ENCODE data around the gene KCNH1. TPM values are rescaled to one million over a fixed set of nuclear protein-coding genes. Genes with fewer than 3 reads are reported as not detected.

KCNH1 gene
- total RNA-seq, 1 donor from 2014 or later, result 15.5 TPM

DNA sequence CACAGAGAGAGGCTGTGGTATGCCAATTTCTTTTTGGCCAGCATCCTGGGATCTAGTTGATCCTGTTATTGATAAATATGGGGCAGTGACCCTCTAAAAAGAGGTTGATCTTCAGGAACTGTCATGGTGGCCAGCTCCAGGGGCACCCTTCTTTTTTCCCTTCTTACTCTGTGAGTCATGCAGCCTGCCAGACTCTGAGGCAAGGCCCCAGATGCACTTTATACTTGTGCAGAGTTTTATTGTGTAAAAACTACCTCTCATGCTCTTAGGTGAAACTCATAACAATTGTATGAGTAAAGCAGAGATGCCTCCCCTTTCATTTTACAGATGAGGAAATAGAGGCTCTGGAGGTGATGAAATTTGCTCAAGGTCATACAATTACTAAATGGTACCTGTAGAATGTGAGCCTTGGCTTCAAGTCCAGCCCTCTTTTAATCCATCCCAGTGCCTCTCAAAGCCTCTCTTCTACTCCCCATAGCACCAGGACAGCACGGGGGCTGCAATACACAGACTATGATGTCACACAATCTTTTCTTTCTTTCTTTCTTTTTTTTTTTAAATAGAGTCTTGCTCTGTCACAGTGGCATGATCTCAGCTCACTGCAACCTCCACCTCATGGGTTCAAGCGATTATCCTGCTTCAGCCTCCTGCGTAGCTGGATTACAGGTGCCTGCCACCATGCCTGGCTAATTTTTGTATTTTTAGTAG, 387.8 kb downstream of the KCNH1 start:
- no peak overlapping the region for H3K27ac ChIP-seq (ENCODE audit: low read depth, low read length)
- no peaks in the 10 kb centered on the region for H3K4me1 ChIP-seq (ENCODE audit: insufficient read depth, low read length)
- H3K9me3 ChIP-seq (ENCODE audit: insufficient read depth, low read depth, low read length), result no peaks in the 10 kb centered on the region
- TF ChIP-seq EZH2 (IDR thresholded peaks at IDR 0.05; ENCODE audit: insufficient read depth, low read length), result no peak
- no peak overlapping the region for H3K4me2 ChIP-seq (ENCODE audit: low read length)
- no peak overlapping the region for H2AFZ ChIP-seq (ENCODE audit: low read depth, low read length)
- no peaks in the 10 kb centered on the region for H4K20me1 ChIP-seq (ENCODE audit: insufficient read depth, low read length)
- H3K36me3 ChIP-seq (ENCODE audit: insufficient read depth, low read length), result no peaks in the 10 kb centered on the region
- H3K4me1 Mint-ChIP-seq (ENCODE audit: low read depth, unreplicated experiment), result peaks cover 6% of the 10 kb centered on the region
- H3K9me3 Mint-ChIP-seq (ENCODE audit: unreplicated experiment), result peaks cover 5% of the 10 kb centered on the region
- no peak overlapping the region for H3K4me3 Mint-ChIP-seq (ENCODE audit: unreplicated experiment)
- FAIRE-seq, result no peak
- DNase-seq (ENCODE audit: low read depth), result no peak
- H3K27me3 Mint-ChIP-seq (ENCODE audit: low read depth, unreplicated experiment), result peaks cover 10% of the 10 kb centered on the region
- no peak overlapping the region for H3K9ac ChIP-seq (ENCODE audit: low read length)
- H3K36me3 Mint-ChIP-seq (ENCODE audit: low read depth, unreplicated experiment), result no peaks in the 10 kb centered on the region
- no peaks in the 10 kb centered on the region for H3K27me3 ChIP-seq (ENCODE audit: insufficient read depth, low read length)
- no peaks in the 10 kb centered on the region for H3K79me2 ChIP-seq (ENCODE audit: insufficient read depth, low read length)
- no peak overlapping the region for H3K27ac Mint-ChIP-seq (ENCODE audit: unreplicated experiment)
- H3K4me3 ChIP-seq (ENCODE audit: insufficient read depth, low read depth, low read length), result no peak overlapping the region

DNA sequence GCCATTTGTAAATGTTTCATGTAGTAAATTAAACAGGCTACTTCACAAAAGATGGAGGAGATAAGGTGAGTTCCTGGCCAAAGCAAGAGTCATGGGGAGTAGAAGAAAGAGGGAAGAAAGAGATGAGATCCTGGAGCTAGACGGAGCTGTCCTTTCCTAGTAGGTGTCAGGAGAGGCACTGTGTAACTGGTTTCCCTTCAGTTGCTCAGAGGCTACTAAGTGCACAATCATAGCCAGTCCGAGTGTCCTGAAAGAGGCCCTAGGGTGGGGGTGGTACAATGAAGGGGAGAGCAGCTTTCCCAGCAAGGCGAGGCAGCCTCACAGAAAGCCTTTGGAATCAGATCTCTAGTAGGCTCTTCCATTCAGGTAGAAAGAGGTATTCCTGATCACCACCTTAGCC, 390.9 kb downstream of the KCNH1 start:
- H3K36me3 Mint-ChIP-seq (ENCODE audit: low read depth, unreplicated experiment), result peaks cover 6% of the 10 kb centered on the region
- H4K20me1 ChIP-seq (ENCODE audit: insufficient read depth, low read length), result no peaks in the 10 kb centered on the region

DNA sequence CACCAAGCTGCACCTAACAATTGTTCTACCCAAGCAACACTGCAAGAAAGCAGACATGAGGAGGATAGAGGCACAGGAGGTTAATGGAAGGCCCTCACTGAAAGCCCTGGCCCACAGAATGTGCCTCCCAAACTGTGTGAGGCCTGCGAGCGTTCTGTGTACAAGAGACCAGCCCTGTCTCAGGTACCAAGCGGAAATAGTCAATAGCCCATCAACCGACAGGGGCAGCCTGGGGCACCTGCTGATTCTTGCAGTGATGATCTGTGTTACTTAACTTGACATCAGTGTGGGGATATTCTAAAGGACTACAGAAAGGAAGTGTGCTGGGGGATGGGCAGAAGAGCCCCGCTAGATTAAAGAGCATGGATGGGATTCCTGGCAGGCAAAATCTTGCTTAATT, 392.4 kb downstream of the KCNH1 start:
- no peak overlapping the region for H3K27ac ChIP-seq (ENCODE audit: low read depth, low read length)
- Mint-ChIP-seq H3K27me3 (ENCODE audit: low read depth, unreplicated experiment) (peaks cover 12% of the 10 kb centered on the region), H3K4me3 (ENCODE audit: unreplicated experiment) (no peak overlapping the region), H3K27ac (ENCODE audit: unreplicated experiment) (no peak overlapping the region), H3K36me3 (ENCODE audit: low read depth, unreplicated experiment) (peaks cover 9% of the 10 kb centered on the region), H3K4me1 (ENCODE audit: low read depth, unreplicated experiment) (peaks cover 6% of the 10 kb centered on the region), H3K9me3 (ENCODE audit: unreplicated experiment) (peaks cover 3% of the 10 kb centered on the region)
- H3K4me2 ChIP-seq (ENCODE audit: low read length), result no peak overlapping the region
- no peak overlapping the region for H3K4me3 ChIP-seq (ENCODE audit: insufficient read depth, low read depth, low read length)
- no peak overlapping the region for H3K9ac ChIP-seq (ENCODE audit: low read length)
- TF ChIP-seq, protein P1, sequence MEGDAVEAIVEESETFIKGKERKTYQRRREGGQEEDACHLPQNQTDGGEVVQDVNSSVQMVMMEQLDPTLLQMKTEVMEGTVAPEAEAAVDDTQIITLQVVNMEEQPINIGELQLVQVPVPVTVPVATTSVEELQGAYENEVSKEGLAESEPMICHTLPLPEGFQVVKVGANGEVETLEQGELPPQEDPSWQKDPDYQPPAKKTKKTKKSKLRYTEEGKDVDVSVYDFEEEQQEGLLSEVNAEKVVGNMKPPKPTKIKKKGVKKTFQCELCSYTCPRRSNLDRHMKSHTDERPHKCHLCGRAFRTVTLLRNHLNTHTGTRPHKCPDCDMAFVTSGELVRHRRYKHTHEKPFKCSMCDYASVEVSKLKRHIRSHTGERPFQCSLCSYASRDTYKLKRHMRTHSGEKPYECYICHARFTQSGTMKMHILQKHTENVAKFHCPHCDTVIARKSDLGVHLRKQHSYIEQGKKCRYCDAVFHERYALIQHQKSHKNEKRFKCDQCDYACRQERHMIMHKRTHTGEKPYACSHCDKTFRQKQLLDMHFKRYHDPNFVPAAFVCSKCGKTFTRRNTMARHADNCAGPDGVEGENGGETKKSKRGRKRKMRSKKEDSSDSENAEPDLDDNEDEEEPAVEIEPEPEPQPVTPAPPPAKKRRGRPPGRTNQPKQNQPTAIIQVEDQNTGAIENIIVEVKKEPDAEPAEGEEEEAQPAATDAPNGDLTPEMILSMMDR (IDR thresholded peaks at IDR 0.05; ENCODE audit: insufficient read depth, low read depth, low read length), result no peak
- TF ChIP-seq EZH2 (IDR thresholded peaks at IDR 0.05; ENCODE audit: insufficient read depth, low read length), result no peak
- no peaks in the 10 kb centered on the region for H3K9me3 ChIP-seq (ENCODE audit: insufficient read depth, low read depth, low read length)
- no peaks in the 10 kb centered on the region for H3K27me3 ChIP-seq (ENCODE audit: insufficient read depth, low read length)
- DNase-seq (ENCODE audit: low read depth), result no peak
- no peaks in the 10 kb centered on the region for H3K36me3 ChIP-seq (ENCODE audit: insufficient read depth, low read length)
- H3K79me2 ChIP-seq (ENCODE audit: insufficient read depth, low read length), result no peaks in the 10 kb centered on the region
- no peak overlapping the region for H2AFZ ChIP-seq (ENCODE audit: low read depth, low read length)
- no peaks in the 10 kb centered on the region for H3K4me1 ChIP-seq (ENCODE audit: insufficient read depth, low read length)
- H4K20me1 ChIP-seq (ENCODE audit: insufficient read depth, low read length), result no peaks in the 10 kb centered on the region
- FAIRE-seq, result no peak

More for the DNA sequence above, 390.9 kb downstream of the KCNH1 start:
- H3K79me2 ChIP-seq (ENCODE audit: insufficient read depth, low read length), result no peaks in the 10 kb centered on the region
- peaks cover 4% of the 10 kb centered on the region for H3K27me3 Mint-ChIP-seq (ENCODE audit: low read depth, unreplicated experiment)
- FAIRE-seq (no peak), DNase-seq (ENCODE audit: low read depth) (no peak)
- no peak overlapping the region for H3K4me3 Mint-ChIP-seq (ENCODE audit: unreplicated experiment)
- H3K4me2 ChIP-seq (ENCODE audit: low read length), result no peak overlapping the region
- peaks cover 3% of the 10 kb centered on the region for H3K9me3 Mint-ChIP-seq (ENCODE audit: unreplicated experiment)
- H3K4me1 ChIP-seq (ENCODE audit: insufficient read depth, low read length), result no peaks in the 10 kb centered on the region
- no peak overlapping the region for H3K27ac ChIP-seq (ENCODE audit: low read depth, low read length)
- H3K9me3 ChIP-seq (ENCODE audit: insufficient read depth, low read depth, low read length), result no peaks in the 10 kb centered on the region
- TF ChIP-seq EZH2 (IDR thresholded peaks at IDR 0.05; ENCODE audit: insufficient read depth, low read length), result no peak
- H3K27ac Mint-ChIP-seq (ENCODE audit: unreplicated experiment), result no peak overlapping the region
- peaks cover 6% of the 10 kb centered on the region for H3K4me1 Mint-ChIP-seq (ENCODE audit: low read depth, unreplicated experiment)
- no peaks in the 10 kb centered on the region for H3K27me3 ChIP-seq (ENCODE audit: insufficient read depth, low read length)
- H3K9ac ChIP-seq (ENCODE audit: low read length), result no peak overlapping the region
- no peak overlapping the region for H2AFZ ChIP-seq (ENCODE audit: low read depth, low read length)
- H3K36me3 ChIP-seq (ENCODE audit: insufficient read depth, low read length), result no peaks in the 10 kb centered on the region
- no peak overlapping the region for H3K4me3 ChIP-seq (ENCODE audit: insufficient read depth, low read depth, low read length)

All from astrocyte (in vitro differentiated cells and primary cell).